Measurements from ENCODE around the gene ANO10. TPM values are rescaled to one million over a fixed set of nuclear protein-coding genes. Genes with fewer than 3 reads are reported as not detected.

The ANO10 gene
- total and polyA plus RNA-seq, 2 of the 8 experiments (the other 6 are each of a cell fraction or from before 2014, with no cell fraction given) = 38.0 to 53.2 TPM

- TF ChIP-seq, protein P1, sequence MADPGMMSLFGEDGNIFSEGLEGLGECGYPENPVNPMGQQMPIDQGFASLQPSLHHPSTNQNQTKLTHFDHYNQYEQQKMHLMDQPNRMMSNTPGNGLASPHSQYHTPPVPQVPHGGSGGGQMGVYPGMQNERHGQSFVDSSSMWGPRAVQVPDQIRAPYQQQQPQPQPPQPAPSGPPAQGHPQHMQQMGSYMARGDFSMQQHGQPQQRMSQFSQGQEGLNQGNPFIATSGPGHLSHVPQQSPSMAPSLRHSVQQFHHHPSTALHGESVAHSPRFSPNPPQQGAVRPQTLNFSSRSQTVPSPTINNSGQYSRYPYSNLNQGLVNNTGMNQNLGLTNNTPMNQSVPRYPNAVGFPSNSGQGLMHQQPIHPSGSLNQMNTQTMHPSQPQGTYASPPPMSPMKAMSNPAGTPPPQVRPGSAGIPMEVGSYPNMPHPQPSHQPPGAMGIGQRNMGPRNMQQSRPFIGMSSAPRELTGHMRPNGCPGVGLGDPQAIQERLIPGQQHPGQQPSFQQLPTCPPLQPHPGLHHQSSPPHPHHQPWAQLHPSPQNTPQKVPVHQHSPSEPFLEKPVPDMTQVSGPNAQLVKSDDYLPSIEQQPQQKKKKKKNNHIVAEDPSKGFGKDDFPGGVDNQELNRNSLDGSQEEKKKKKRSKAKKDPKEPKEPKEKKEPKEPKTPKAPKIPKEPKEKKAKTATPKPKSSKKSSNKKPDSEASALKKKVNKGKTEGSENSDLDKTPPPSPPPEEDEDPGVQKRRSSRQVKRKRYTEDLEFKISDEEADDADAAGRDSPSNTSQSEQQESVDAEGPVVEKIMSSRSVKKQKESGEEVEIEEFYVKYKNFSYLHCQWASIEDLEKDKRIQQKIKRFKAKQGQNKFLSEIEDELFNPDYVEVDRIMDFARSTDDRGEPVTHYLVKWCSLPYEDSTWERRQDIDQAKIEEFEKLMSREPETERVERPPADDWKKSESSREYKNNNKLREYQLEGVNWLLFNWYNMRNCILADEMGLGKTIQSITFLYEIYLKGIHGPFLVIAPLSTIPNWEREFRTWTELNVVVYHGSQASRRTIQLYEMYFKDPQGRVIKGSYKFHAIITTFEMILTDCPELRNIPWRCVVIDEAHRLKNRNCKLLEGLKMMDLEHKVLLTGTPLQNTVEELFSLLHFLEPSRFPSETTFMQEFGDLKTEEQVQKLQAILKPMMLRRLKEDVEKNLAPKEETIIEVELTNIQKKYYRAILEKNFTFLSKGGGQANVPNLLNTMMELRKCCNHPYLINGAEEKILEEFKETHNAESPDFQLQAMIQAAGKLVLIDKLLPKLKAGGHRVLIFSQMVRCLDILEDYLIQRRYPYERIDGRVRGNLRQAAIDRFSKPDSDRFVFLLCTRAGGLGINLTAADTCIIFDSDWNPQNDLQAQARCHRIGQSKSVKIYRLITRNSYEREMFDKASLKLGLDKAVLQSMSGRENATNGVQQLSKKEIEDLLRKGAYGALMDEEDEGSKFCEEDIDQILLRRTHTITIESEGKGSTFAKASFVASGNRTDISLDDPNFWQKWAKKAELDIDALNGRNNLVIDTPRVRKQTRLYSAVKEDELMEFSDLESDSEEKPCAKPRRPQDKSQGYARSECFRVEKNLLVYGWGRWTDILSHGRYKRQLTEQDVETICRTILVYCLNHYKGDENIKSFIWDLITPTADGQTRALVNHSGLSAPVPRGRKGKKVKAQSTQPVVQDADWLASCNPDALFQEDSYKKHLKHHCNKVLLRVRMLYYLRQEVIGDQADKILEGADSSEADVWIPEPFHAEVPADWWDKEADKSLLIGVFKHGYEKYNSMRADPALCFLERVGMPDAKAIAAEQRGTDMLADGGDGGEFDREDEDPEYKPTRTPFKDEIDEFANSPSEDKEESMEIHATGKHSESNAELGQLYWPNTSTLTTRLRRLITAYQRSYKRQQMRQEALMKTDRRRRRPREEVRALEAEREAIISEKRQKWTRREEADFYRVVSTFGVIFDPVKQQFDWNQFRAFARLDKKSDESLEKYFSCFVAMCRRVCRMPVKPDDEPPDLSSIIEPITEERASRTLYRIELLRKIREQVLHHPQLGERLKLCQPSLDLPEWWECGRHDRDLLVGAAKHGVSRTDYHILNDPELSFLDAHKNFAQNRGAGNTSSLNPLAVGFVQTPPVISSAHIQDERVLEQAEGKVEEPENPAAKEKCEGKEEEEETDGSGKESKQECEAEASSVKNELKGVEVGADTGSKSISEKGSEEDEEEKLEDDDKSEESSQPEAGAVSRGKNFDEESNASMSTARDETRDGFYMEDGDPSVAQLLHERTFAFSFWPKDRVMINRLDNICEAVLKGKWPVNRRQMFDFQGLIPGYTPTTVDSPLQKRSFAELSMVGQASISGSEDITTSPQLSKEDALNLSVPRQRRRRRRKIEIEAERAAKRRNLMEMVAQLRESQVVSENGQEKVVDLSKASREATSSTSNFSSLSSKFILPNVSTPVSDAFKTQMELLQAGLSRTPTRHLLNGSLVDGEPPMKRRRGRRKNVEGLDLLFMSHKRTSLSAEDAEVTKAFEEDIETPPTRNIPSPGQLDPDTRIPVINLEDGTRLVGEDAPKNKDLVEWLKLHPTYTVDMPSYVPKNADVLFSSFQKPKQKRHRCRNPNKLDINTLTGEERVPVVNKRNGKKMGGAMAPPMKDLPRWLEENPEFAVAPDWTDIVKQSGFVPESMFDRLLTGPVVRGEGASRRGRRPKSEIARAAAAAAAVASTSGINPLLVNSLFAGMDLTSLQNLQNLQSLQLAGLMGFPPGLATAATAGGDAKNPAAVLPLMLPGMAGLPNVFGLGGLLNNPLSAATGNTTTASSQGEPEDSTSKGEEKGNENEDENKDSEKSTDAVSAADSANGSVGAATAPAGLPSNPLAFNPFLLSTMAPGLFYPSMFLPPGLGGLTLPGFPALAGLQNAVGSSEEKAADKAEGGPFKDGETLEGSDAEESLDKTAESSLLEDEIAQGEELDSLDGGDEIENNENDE (IDR thresholded peaks at IDR 0.05; ENCODE audit: insufficient replicate concordance, low read length) = no peak
- TF ChIP-seq GABPA (IDR thresholded peaks at IDR 0.05; ENCODE audit: borderline replicate concordance, insufficient read depth, low read length) = no peak
- TF ChIP-seq RAD21 (IDR thresholded peaks at IDR 0.05 in 1 of 2, conservative IDR thresholded peaks at IDR 0.05 in 1 of 2; ENCODE audit: low read depth in 2 of 2, low read length in 2 of 2) = peak; percentile 29 to 43; a peak in 3 of 4 replicates
- TF ChIP-seq, protein P2, sequence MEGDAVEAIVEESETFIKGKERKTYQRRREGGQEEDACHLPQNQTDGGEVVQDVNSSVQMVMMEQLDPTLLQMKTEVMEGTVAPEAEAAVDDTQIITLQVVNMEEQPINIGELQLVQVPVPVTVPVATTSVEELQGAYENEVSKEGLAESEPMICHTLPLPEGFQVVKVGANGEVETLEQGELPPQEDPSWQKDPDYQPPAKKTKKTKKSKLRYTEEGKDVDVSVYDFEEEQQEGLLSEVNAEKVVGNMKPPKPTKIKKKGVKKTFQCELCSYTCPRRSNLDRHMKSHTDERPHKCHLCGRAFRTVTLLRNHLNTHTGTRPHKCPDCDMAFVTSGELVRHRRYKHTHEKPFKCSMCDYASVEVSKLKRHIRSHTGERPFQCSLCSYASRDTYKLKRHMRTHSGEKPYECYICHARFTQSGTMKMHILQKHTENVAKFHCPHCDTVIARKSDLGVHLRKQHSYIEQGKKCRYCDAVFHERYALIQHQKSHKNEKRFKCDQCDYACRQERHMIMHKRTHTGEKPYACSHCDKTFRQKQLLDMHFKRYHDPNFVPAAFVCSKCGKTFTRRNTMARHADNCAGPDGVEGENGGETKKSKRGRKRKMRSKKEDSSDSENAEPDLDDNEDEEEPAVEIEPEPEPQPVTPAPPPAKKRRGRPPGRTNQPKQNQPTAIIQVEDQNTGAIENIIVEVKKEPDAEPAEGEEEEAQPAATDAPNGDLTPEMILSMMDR (IDR thresholded peaks at IDR 0.05; ENCODE audit: control extremely low read depth in 1 of 3, insufficient read depth in 1 of 3, low read depth in 1 of 3, low read length in 3 of 3) = peak; percentile 45 to 71 (median 69)
- no peak for TF ChIP-seq POLR2AphosphoS5 (IDR thresholded peaks at IDR 0.05; ENCODE audit: low read depth, low read length)
Measured at GRCh38 chr3:43583481-43583880, 38.3 kb downstream of the ANO10 start (continued).

Data from H1 (cell line).